ENCODE results near the gene GPR63. TPM values are rescaled to one million over a fixed set of nuclear protein-coding genes. Genes with fewer than 3 reads are reported as not detected.

Gene GPR63
- total and polyA plus RNA-seq, 9 of the 15 experiments (the other 6 are each of a cell fraction or from before 2014, with no cell fraction given), result 1.6 to 5.1 (median 3.7) TPM

DNA sequence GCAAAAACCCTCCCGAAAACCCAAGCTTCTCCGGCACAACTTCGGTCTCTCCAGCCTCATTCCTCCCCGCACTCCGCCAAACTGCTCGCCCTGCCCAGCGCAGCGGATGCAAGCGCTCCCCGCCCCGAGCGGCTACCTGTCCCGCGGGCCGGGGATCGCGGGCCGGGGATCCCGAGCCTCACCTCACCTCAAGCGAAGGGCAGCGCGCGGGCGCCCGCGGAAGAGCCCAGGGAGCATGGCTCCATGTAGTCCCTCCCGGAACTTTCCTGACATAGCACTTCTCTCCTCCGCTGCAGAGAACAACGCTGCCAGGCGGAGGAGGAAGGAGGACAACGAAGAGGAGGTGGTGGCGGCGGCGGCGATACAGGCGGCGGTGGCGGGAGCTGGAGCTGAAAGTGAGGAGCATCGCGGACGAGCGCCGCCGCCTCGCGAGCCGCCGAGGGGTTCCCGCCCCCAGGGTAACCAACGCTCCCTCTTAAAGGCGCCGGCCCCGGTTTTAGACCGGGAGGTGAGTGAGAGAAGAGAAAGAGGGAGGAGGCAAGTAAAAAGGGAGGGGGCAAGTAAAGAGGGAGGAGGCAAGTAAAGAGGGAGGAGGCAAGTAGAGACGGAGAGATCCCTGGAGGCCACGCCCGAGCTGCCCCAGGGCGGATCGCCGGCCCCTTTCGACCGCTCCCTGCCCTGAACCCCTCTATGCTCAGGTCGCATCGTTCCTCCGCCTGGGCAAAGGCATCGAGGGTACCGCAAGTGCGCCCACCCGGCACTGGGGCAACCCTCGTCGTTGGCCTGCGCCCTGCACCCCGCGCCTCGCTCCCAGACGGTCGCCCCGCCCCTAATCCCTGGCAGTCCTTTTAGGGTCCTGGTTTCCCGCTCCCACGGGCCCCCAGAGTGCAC lies at the start of gene GPR63 (continued):
- no peak for TF ChIP-seq PYGO2 (tag; IDR thresholded peaks at IDR 0.05)
- TF ChIP-seq, protein P1, sequence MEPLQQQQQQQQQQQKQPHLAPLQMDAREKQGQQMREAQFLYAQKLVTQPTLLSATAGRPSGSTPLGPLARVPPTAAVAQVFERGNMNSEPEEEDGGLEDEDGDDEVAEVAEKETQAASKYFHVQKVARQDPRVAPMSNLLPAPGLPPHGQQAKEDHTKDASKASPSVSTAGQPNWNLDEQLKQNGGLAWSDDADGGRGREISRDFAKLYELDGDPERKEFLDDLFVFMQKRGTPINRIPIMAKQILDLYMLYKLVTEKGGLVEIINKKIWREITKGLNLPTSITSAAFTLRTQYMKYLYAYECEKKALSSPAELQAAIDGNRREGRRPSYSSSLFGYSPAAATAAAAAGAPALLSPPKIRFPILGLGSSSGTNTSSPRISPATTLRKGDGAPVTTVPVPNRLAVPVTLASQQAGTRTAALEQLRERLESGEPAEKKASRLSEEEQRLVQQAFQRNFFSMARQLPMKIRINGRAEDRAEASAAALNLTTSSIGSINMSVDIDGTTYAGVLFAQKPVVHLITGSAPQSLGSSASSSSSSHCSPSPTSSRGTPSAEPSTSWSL (CRISPR knock-in tag; IDR thresholded peaks at IDR 0.05; ENCODE audit: borderline replicate concordance), result 0 out of 2 replicates have a peak, but pooled peaks have one; percentile 16
- TF ChIP-seq, protein P2, sequence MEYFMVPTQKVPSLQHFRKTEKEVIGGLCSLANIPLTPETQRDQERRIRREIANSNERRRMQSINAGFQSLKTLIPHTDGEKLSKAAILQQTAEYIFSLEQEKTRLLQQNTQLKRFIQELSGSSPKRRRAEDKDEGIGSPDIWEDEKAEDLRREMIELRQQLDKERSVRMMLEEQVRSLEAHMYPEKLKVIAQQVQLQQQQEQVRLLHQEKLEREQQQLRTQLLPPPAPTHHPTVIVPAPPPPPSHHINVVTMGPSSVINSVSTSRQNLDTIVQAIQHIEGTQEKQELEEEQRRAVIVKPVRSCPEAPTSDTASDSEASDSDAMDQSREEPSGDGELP (CRISPR knock-in tag; IDR thresholded peaks at IDR 0.05; ENCODE audit: borderline replicate concordance), result peak; percentile 81
- 0 out of 2 replicates have a peak, but pooled peaks have one; percentile 20 for TF ChIP-seq ZEB2 (IDR thresholded peaks at IDR 0.05)
- TF ChIP-seq, protein P3, sequence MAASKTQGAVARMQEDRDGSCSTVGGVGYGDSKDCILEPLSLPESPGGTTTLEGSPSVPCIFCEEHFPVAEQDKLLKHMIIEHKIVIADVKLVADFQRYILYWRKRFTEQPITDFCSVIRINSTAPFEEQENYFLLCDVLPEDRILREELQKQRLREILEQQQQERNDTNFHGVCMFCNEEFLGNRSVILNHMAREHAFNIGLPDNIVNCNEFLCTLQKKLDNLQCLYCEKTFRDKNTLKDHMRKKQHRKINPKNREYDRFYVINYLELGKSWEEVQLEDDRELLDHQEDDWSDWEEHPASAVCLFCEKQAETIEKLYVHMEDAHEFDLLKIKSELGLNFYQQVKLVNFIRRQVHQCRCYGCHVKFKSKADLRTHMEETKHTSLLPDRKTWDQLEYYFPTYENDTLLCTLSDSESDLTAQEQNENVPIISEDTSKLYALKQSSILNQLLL (CRISPR knock-in tag; IDR thresholded peaks at IDR 0.05; ENCODE audit: borderline replicate concordance), result no peak
- TF ChIP-seq, protein P4, sequence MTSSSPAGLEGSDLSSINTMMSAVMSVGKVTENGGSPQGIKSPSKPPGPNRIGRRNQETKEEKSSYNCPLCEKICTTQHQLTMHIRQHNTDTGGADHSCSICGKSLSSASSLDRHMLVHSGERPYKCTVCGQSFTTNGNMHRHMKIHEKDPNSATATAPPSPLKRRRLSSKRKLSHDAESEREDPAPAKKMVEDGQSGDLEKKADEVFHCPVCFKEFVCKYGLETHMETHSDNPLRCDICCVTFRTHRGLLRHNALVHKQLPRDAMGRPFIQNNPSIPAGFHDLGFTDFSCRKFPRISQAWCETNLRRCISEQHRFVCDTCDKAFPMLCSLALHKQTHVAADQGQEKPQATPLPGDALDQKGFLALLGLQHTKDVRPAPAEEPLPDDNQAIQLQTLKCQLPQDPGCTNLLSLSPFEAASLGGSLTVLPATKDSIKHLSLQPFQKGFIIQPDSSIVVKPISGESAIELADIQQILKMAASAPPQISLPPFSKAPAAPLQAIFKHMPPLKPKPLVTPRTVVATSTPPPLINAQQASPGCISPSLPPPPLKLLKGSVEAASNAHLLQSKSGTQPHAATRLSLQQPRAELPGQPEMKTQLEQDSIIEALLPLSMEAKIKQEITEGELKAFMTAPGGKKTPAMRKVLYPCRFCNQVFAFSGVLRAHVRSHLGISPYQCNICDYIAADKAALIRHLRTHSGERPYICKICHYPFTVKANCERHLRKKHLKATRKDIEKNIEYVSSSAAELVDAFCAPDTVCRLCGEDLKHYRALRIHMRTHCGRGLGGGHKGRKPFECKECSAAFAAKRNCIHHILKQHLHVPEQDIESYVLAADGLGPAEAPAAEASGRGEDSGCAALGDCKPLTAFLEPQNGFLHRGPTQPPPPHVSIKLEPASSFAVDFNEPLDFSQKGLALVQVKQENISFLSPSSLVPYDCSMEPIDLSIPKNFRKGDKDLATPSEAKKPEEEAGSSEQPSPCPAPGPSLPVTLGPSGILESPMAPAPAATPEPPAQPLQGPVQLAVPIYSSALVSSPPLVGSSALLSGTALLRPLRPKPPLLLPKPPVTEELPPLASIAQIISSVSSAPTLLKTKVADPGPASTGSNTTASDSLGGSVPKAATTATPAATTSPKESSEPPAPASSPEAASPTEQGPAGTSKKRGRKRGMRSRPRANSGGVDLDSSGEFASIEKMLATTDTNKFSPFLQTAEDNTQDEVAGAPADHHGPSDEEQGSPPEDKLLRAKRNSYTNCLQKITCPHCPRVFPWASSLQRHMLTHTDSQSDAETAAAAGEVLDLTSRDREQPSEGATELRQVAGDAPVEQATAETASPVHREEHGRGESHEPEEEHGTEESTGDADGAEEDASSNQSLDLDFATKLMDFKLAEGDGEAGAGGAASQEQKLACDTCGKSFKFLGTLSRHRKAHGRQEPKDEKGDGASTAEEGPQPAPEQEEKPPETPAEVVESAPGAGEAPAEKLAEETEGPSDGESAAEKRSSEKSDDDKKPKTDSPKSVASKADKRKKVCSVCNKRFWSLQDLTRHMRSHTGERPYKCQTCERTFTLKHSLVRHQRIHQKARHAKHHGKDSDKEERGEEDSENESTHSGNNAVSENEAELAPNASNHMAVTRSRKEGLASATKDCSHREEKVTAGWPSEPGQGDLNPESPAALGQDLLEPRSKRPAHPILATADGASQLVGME (CRISPR knock-in tag; IDR thresholded peaks at IDR 0.05), result 0 out of 2 replicates have a peak, but pooled peaks have one; percentile 58
- TF ChIP-seq, protein P5, sequence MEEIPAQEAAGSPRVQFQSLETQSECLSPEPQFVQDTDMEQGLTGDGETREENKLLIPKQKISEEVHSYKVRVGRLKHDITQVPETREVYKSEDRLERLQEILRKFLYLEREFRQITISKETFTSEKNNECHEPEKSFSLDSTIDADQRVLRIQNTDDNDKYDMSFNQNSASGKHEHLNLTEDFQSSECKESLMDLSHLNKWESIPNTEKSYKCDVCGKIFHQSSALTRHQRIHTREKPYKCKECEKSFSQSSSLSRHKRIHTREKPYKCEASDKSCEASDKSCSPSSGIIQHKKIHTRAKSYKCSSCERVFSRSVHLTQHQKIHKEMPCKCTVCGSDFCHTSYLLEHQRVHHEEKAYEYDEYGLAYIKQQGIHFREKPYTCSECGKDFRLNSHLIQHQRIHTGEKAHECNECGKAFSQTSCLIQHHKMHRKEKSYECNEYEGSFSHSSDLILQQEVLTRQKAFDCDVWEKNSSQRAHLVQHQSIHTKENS (CRISPR knock-in tag; IDR thresholded peaks at IDR 0.05), result no peak
- 0 out of 4 replicates have a peak, but pooled peaks of 1 of the 2 experiments have one; percentile 12 for TF ChIP-seq FOXA3 (CRISPR knock-in tag; conservative IDR thresholded peaks at IDR 0.05 in 1 of 2, IDR thresholded peaks at IDR 0.05 in 1 of 2)
- 0 out of 2 replicates have a peak, but pooled peaks have one; percentile 11 for TF ChIP-seq KDM2B (CRISPR knock-in tag; IDR thresholded peaks at IDR 0.05)
- no peak for TF ChIP-seq CBX8 (IDR thresholded peaks at IDR 0.05; ENCODE audit: borderline replicate concordance, extremely low read depth, low read depth, low read length, poor library complexity, severe bottlenecking)
- TF ChIP-seq, protein P6, sequence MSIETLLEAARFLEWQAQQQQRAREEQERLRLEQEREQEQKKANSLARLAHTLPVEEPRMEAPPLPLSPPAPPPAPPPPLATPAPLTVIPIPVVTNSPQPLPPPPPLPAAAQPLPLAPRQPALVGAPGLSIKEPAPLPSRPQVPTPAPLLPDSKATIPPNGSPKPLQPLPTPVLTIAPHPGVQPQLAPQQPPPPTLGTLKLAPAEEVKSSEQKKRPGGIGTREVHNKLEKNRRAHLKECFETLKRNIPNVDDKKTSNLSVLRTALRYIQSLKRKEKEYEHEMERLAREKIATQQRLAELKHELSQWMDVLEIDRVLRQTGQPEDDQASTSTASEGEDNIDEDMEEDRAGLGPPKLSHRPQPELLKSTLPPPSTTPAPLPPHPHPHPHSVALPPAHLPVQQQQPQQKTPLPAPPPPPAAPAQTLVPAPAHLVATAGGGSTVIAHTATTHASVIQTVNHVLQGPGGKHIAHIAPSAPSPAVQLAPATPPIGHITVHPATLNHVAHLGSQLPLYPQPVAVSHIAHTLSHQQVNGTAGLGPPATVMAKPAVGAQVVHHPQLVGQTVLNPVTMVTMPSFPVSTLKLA (conservative IDR thresholded peaks at IDR 0.05), result peak in 1 of 2 experiments; percentile 58; a peak in 2 of 4 replicates

All from K562 (cell line).